Activated CD4-positive, alpha-beta memory T cell treated with anti-CD3 and anti-CD28 coated beads for 36 hours (primary cell): ENCODE results near the gene SOS1. TPM values are rescaled to one million over a fixed set of nuclear protein-coding genes. Genes with fewer than 3 reads are reported as not detected.

ENCODE experiments used
- CTCF ChIA-PET: fragments of 350-600 bp; sonication (Branson Sonifier 250); formaldehyde crosslinking; loops from one replicate; lab custom pipeline; 2021; ENCODE audit warnings: antibody characterized with exemption, inconsistent platforms; lab: Charles Lee
- POLR2A ChIA-PET: fragments of 350-600 bp; sonication (Branson Sonifier 250); formaldehyde crosslinking; loops from one replicate; lab custom pipeline; 2021; ENCODE audit warnings: antibody characterized with exemption; lab: Charles Lee
- DNase-seq: peaks from one replicate; pipeline ENCODE4 v3.0.0-alpha.2; 2020
- H3K27ac Mint-ChIP-seq: one replicate; pipeline ENCODE4 v1.8.0; 2021; ENCODE audit warnings: mixed read lengths
- H3K27me3 Mint-ChIP-seq: one replicate; pipeline ENCODE4 v1.8.0; 2021; ENCODE audit warnings: mixed read lengths
- H3K36me3 Mint-ChIP-seq: one replicate; pipeline ENCODE4 v1.8.0; 2021; ENCODE audit warnings: mixed read lengths
- H3K4me1 Mint-ChIP-seq: one replicate; pipeline ENCODE4 v1.8.0; 2021; ENCODE audit warnings: low read depth, mixed read lengths
- H3K4me3 Mint-ChIP-seq: one replicate; pipeline ENCODE4 v1.8.0; 2021; ENCODE audit warnings: mild to moderate bottlenecking, mixed read lengths
- H3K9me3 Mint-ChIP-seq: one replicate; pipeline ENCODE4 v1.8.0; 2021; ENCODE audit warnings: mixed read lengths
- intact Hi-C: fragments of 100-400 bp; cut with micrococcal nuclease; formaldehyde crosslinking; loops from one replicate; pipeline ENCODE4 v1.15.1; 2023
- total RNA-seq, 2 experiments: library from RNA; stranded (reverse); gene quantifications; one replicate each; pipeline ENCODE4 v1.2.3, GENCODE V29; 2021

The SOS1 gene
- total RNA-seq, 2 experiments from 2014 or later: 34.4 to 41.2 TPM

- Mint-ChIP-seq H3K27ac (peak overlapping the region; percentile 89), H3K36me3 (peaks cover 19% of the 10 kb centered on the region), H3K4me3 (peak overlapping the region; percentile 92), H3K9me3 (no peaks in the 10 kb centered on the region), H3K27me3 (no peaks in the 10 kb centered on the region), H3K4me1 (peaks cover 49% of the 10 kb centered on the region)
- POLR2A ChIA-PET: interaction anchor here (0.7 to 2.7 kb wide), 12 partner anchors 8 to 372 kb away, joined by 3 to 11 read pairs (median 4); partner anchors contain the start of gene SRSF7
- peak; percentile 71 for DNase-seq
- intact Hi-C loops: loop anchor here (1.0 to 10.0 kb wide), 8 partner anchors 19 to 743 kb away; partner anchors contain the start of genes ATL2, SRSF7 and THUMPD2
- CTCF ChIA-PET: interaction anchor here (1.0 to 7.0 kb wide), 11 partner anchors 8 to 116 kb away, joined by 3 to 132 read pairs (median 5); no protein-coding TSS in a partner anchor
Measured at GRCh38 chr2:39119732-39120520, 925 bp downstream of the SOS1 start.

DNA sequence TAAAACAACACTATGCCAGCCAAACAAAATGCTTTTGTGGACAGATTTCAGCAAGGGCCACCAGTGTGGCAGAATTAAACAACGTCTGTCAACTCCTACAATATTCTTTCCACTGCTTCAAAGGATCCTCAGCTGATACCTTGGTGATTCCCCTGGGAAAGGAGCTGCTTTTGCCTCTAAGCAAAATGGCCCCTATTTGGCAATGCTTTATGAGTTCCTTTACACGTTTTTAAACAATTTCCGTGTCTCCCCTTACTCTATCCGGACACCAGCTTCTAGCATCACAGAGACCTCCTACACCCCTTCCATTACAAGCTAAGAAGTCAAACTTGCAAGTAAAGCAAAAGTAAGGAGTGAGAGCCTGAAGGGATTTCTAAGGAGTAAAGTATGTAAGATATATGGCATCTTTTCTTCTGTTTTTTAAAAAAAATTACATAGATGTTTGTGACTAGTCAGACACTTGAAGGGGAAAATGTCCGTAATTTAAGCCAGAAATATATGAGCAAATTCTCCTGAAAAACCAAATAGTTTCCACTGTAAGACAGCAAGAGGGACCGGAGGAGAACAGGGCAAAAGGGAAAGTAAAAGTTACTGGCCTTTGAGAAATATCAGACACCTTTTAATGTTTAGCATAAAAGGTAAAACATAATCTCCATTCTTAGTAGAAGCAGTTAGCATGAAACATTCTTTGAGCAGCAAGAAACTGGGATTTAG is 1.9 kb downstream of the SOS1 start:
- intact Hi-C loops: loop anchor here (2.0 kb wide), 1 partner anchor 18 kb away; no protein-coding TSS in a partner anchor
- no peaks in the 10 kb centered on the region for H3K9me3 Mint-ChIP-seq
- ChIA-PET POLR2A (interaction anchor here (0.9 to 2.7 kb wide), 7 partner anchors 7 to 371 kb away, joined by 3 to 11 read pairs (median 4); partner anchors contain the start of gene SRSF7), CTCF (interaction anchor here (1.0 to 7.0 kb wide), 8 partner anchors 9 to 117 kb away, joined by 3 to 132 read pairs (median 6); no protein-coding TSS in a partner anchor)
- H3K27ac Mint-ChIP-seq: peak overlapping the region; percentile 89
- H3K27me3 Mint-ChIP-seq: no peaks in the 10 kb centered on the region
- H3K4me3 Mint-ChIP-seq: peak overlapping the region; percentile 92
- DNase-seq: no peak
- H3K36me3 Mint-ChIP-seq: peaks cover 19% of the 10 kb centered on the region
- peaks cover 52% of the 10 kb centered on the region for H3K4me1 Mint-ChIP-seq

DNA sequence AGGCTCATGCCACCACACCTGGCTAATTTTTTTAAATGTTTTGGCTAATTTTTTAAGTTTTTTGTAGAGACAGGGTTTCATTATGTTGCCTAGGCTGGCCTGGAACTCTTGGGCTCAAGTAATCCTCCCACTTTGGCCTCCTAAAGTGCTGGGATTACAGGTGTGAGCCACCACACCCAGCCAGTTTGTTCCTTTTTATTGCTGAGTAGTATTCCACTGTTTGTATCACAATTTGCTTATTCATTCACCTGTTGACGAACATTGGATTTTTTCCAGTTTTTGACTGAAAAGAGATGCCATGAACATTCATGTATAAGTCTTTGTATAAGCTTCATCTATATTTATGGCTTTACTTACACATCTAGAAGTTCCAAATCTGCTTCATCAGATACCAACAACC is 5.3 kb downstream of the SOS1 start:
- no peak for DNase-seq
- Mint-ChIP-seq H3K36me3 (peaks cover 26% of the 10 kb centered on the region), H3K4me3 (no peak overlapping the region), H3K9me3 (no peaks in the 10 kb centered on the region), H3K27ac (no peak overlapping the region), H3K4me1 (peaks cover 58% of the 10 kb centered on the region), H3K27me3 (no peaks in the 10 kb centered on the region)
- ChIA-PET POLR2A (no interaction called here), CTCF (interaction anchor here (7.0 kb wide), 1 partner anchor 112 kb away, joined by 132 read pairs; no protein-coding TSS in a partner anchor)
- intact Hi-C loops: no loop called here

DNA sequence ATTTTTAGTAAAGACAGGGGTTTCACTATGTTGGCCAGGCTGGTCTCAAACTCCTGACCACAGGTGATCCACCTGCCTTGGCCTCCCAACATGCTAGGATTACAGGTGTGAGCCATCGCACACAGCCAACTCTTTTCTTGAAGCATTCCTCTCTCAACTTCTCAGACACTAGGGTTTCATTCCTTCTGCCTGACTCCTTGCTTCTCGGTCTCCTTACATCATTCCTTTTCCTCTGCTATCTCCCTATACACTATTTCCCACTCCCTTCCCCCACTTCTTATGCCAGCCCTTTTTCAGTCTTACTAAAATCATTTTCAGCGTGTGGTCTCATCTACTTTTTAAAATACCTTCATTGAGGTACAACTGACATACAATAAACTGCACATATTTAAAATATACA is 6.1 kb downstream of the SOS1 start:
- intact Hi-C loops: no loop called here
- H3K36me3 Mint-ChIP-seq: peaks cover 26% of the 10 kb centered on the region
- H3K4me3 Mint-ChIP-seq: no peak overlapping the region
- H3K4me1 Mint-ChIP-seq: peaks cover 61% of the 10 kb centered on the region
- POLR2A ChIA-PET: interaction anchor here (1.0 kb wide), 1 partner anchor 19 kb away, joined by 3 read pairs; no protein-coding TSS in a partner anchor
- H3K9me3 Mint-ChIP-seq: no peaks in the 10 kb centered on the region
- H3K27me3 Mint-ChIP-seq: no peaks in the 10 kb centered on the region
- DNase-seq: no peak
- CTCF ChIA-PET: interaction anchor here (0.9 to 1.5 kb wide), 4 partner anchors 9 to 115 kb away, joined by 3 to 4 read pairs (median 4); no protein-coding TSS in a partner anchor
- peak overlapping the region; percentile 3 for H3K27ac Mint-ChIP-seq

- no peak for DNase-seq
- Mint-ChIP-seq H3K36me3 (peaks cover 12% of the 10 kb centered on the region), H3K27ac (no peak overlapping the region), H3K9me3 (no peaks in the 10 kb centered on the region), H3K4me3 (no peak overlapping the region), H3K4me1 (peaks cover 49% of the 10 kb centered on the region), H3K27me3 (no peaks in the 10 kb centered on the region)
- CTCF ChIA-PET: interaction anchor here (0.9 to 1.9 kb wide), 3 partner anchors 9 to 119 kb away, joined by 3 to 7 read pairs (median 6); no protein-coding TSS in a partner anchor
- intact Hi-C loops: no loop called here
- POLR2A ChIA-PET: interaction anchor here (1.2 kb wide), 1 partner anchor 11 kb away, joined by 3 read pairs; the partner anchor contains the start of gene SOS1
Measured at GRCh38 chr2:39109537-39109936, 11.3 kb downstream of the SOS1 start.

- Mint-ChIP-seq H3K27me3 (no peaks in the 10 kb centered on the region), H3K4me1 (peaks cover 50% of the 10 kb centered on the region), H3K9me3 (no peaks in the 10 kb centered on the region), H3K27ac (no peak overlapping the region), H3K36me3 (peaks cover 10% of the 10 kb centered on the region), H3K4me3 (no peak overlapping the region)
- intact Hi-C loops: no loop called here
- ChIA-PET POLR2A (interaction anchor here (0.8 kb wide), 1 partner anchor 13 kb away, joined by 3 read pairs; the partner anchor contains the start of gene SOS1), CTCF (interaction anchor here (0.9 to 1.6 kb wide), 5 partner anchors 10 to 121 kb away, joined by 3 to 6 read pairs (median 4); no protein-coding TSS in a partner anchor)
- no peak for DNase-seq
Measured at GRCh38 chr2:39108377-39108776, 12.5 kb downstream of the SOS1 start.

DNA sequence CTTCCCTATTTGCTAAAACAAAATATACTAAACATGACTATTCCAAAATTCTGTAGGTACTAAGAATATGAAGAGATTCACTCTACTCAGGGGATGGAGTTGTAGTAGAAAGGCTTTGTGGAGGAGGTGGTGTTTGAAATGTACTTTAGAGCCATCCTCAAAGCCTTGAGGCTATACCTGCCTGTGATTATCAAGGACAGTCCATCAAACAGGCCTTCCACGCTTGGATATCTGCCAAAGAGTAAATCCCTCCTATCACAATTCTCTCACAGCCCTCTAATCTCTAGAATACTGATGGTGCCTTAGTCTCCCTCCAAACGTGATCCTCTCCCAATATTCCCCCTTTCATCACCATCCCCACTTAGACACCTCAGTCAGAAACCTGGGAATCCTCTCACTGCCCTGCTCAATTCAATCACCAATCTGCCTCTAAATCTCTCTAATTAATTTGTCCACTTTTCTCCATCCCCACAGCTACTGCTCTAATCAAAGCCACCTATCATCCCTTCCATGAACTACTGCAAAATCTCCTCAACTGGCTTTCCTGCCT is 13.1 kb downstream of the SOS1 start:
- POLR2A ChIA-PET: interaction anchor here (0.8 kb wide), 1 partner anchor 13 kb away, joined by 3 read pairs; the partner anchor contains the start of gene SOS1
- DNase-seq: no peak
- H3K36me3 Mint-ChIP-seq: peaks cover 10% of the 10 kb centered on the region
- no peak overlapping the region for H3K4me3 Mint-ChIP-seq
- peaks cover 50% of the 10 kb centered on the region for H3K4me1 Mint-ChIP-seq
- H3K9me3 Mint-ChIP-seq: no peaks in the 10 kb centered on the region
- no peak overlapping the region for H3K27ac Mint-ChIP-seq
- H3K27me3 Mint-ChIP-seq: no peaks in the 10 kb centered on the region
- intact Hi-C loops: no loop called here
- CTCF ChIA-PET: interaction anchor here (0.9 kb wide), 1 partner anchor 11 kb away, joined by 4 read pairs; no protein-coding TSS in a partner anchor

GRCh38 chr2:39107156-39107555 is 13.7 kb downstream of the SOS1 start:
- H3K36me3 Mint-ChIP-seq: peaks cover 9% of the 10 kb centered on the region

GRCh38 chr2:39099870-39100728 is 20.8 kb downstream of the SOS1 start:
- Mint-ChIP-seq H3K36me3 (peaks cover 12% of the 10 kb centered on the region), H3K27ac (peak overlapping the region; percentile 86), H3K4me3 (peak overlapping the region; percentile 13), H3K27me3 (no peaks in the 10 kb centered on the region), H3K9me3 (peaks cover 3% of the 10 kb centered on the region), H3K4me1 (peaks cover 56% of the 10 kb centered on the region)
- POLR2A ChIA-PET: interaction anchor here (0.7 to 1.2 kb wide), 3 partner anchors 21 to 412 kb away, joined by 3 read pairs; partner anchors contain the start of gene SOS1
- peak; percentile 49 for DNase-seq
- CTCF ChIA-PET: interaction anchor here (1.2 to 1.8 kb wide), 2 partner anchors 25 to 128 kb away, joined by 4 to 6 read pairs; no protein-coding TSS in a partner anchor
- intact Hi-C loops: loop anchor here (1.0 to 2.0 kb wide), 4 partner anchors 19 to 117 kb away; no protein-coding TSS in a partner anchor

More at GRCh38 chr2:39107156-39107555, 13.7 kb downstream of the SOS1 start:
- ChIA-PET POLR2A (no interaction called here), CTCF (interaction anchor here (1.0 kb wide), 1 partner anchor 121 kb away, joined by 4 read pairs; no protein-coding TSS in a partner anchor)
- Mint-ChIP-seq H3K9me3 (no peaks in the 10 kb centered on the region), H3K4me1 (peaks cover 44% of the 10 kb centered on the region), H3K27ac (no peak overlapping the region), H3K27me3 (no peaks in the 10 kb centered on the region), H3K4me3 (no peak overlapping the region)
- intact Hi-C loops: no loop called here
- no peak for DNase-seq

DNA sequence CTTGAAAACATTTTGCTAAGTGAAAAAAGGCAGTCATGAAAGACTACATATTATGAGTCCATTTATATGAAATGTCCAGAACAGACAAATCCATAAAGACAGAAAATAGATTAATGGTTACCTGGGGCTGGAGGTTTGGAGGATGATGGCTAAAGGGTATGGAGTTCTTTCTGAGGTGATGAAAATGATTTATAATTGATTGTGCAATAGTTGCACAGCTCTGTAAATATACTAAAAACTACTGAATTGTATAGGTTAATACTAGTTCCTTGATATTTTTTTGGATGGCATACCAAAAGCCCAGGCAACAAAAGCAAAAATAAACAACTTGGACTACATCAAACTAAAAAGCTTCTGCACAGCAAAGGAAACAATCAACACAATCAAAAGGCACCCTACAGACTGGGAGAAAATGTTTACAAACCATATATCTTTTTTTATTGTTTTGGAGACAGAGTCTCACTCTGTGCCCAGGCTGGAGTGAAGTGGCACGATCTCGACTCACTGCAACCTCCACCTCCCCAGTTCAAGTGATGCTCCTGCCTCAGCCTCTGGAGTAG is 21.5 kb downstream of the SOS1 start:
- no peaks in the 10 kb centered on the region for H3K27me3 Mint-ChIP-seq
- intact Hi-C loops: no loop called here
- DNase-seq: no peak
- no peak overlapping the region for H3K4me3 Mint-ChIP-seq
- ChIA-PET POLR2A (interaction anchor here (0.9 to 1.2 kb wide), 2 partner anchors 22 to 29 kb away, joined by 3 read pairs; partner anchors contain the start of gene SOS1), CTCF (interaction anchor here (1.2 to 1.8 kb wide), 2 partner anchors 25 to 129 kb away, joined by 4 to 6 read pairs; no protein-coding TSS in a partner anchor)
- H3K9me3 Mint-ChIP-seq: peaks cover 3% of the 10 kb centered on the region
- H3K36me3 Mint-ChIP-seq: peaks cover 12% of the 10 kb centered on the region
- peaks cover 61% of the 10 kb centered on the region for H3K4me1 Mint-ChIP-seq
- H3K27ac Mint-ChIP-seq: peak overlapping the region; percentile 86
